HG02588 (cell line): ENCODE measurements around the gene NOD2.

Experiments used
- ATAC-seq: cut with Tn5 transposase; IDR thresholded peaks from one replicate; pipeline ENCODE4 v1.9.1; 2021; ENCODE audit warnings: mild to moderate bottlenecking, moderate library complexity; ENCODE audit not compliant: unreplicated experiment

NOD2 gene

GRCh38 chr16:50692999-50693781, at the start of gene NOD2:
TSS of gene NOD2 (plus strand) at chr16:50693606. CDS start at chr16:50699496, 5,890 bp downstream.
- no peak for ATAC-seq

- ATAC-seq, result no peak
These were observed 49.2 kb upstream of the NOD2 start for GRCh38 chr16:50644245-50644644.

- ATAC-seq, result no peak
These were observed 48.7 kb upstream of the NOD2 start for GRCh38 chr16:50644729-50645128.

- ATAC-seq, result no peak
These were observed 47.7 kb upstream of the NOD2 start for GRCh38 chr16:50645563-50646220.

- ATAC-seq, result no peak
These were observed 47.1 kb upstream of the NOD2 start for GRCh38 chr16:50646345-50646744.

- ATAC-seq, result no peak
These were observed 41.5 kb upstream of the NOD2 start for GRCh38 chr16:50651835-50652438.

- ATAC-seq, result no peak
These were observed 40.5 kb upstream of the NOD2 start for GRCh38 chr16:50652836-50653425.

- ATAC-seq, result no peak
These were observed 39.5 kb upstream of the NOD2 start for GRCh38 chr16:50653633-50654519.

- ATAC-seq, result no peak
These were observed 37.8 kb upstream of the NOD2 start for GRCh38 chr16:50655558-50656055.

- no peak for ATAC-seq
These were observed 36.2 kb upstream of the NOD2 start for GRCh38 chr16:50657241-50657640.

- no peak for ATAC-seq
These were observed 33.6 kb upstream of the NOD2 start for GRCh38 chr16:50659806-50660205.

GRCh38 chr16:50662306-50662940, 31.0 kb upstream of the NOD2 start:
- no peak for ATAC-seq

- no peak for ATAC-seq
These were observed 29.1 kb upstream of the NOD2 start for GRCh38 chr16:50664270-50664669.

- no peak for ATAC-seq
These were observed 28.1 kb upstream of the NOD2 start for GRCh38 chr16:50665128-50665878.

- ATAC-seq, result peak; percentile 77
These were observed 26.5 kb upstream of the NOD2 start for GRCh38 chr16:50666658-50667496.

GRCh38 chr16:50667497-50668367, 25.7 kb upstream of the NOD2 start:
- ATAC-seq, result no peak

- ATAC-seq, result no peak
These were observed 24.9 kb upstream of the NOD2 start for GRCh38 chr16:50668368-50669008.
